Mononuclear cell (primary cell): ENCODE results near the gene COL2A1. TPM values are rescaled to one million over a fixed set of nuclear protein-coding genes. Genes with fewer than 3 reads are reported as not detected.

Source experiments
- total RNA-seq: library from RNA; depleted of rRNA; stranded (reverse); fragments of >200 nt; gene quantifications from one replicate; pipeline ENCODE4 v1.2.3, GENCODE V29; 2012

The COL2A1 gene
- total RNA-seq, 1 donor = not detected

Other genes starting within 250 kb of the COL2A1 start
- gene RAPGEF3, start 245.6 kb downstream of the COL2A1 start, total RNA-seq = 0.42 TPM
- 3.8 TPM for gene SLC48A1, start 231.2 kb downstream of the COL2A1 start, total RNA-seq
- gene HDAC7, start 184.6 kb downstream of the COL2A1 start, total RNA-seq = 25.4 TPM
- 6.0 TPM for gene VDR, start 99.5 kb downstream of the COL2A1 start, total RNA-seq
- 17.3 TPM for gene TMEM106C, start 40.9 kb downstream of the COL2A1 start, total RNA-seq
- 52.9 TPM for gene SENP1, start 101.6 kb upstream of the COL2A1 start, total RNA-seq
- gene PFKM, start 114.9 kb upstream of the COL2A1 start, total RNA-seq = 4.3 TPM
- 47.3 TPM for gene ASB8, start 153.0 kb upstream of the COL2A1 start, total RNA-seq
- gene CCDC184, start 179.2 kb upstream of the COL2A1 start, total RNA-seq = 0.63 TPM
- not detected for gene OR10AD1, start 198.8 kb upstream of the COL2A1 start, total RNA-seq